ENCODE results near the gene LRRC4C.
A peak's percentile ranks its signal among the peaks of the same experiment; 100 is the strongest.

The LRRC4C gene

GRCh38 chr11:40421208-40421981, 1038.1 kb downstream of the LRRC4C start:
- DNase-seq: no peak

GRCh38 chr11:40417627-40418026, 1041.8 kb downstream of the LRRC4C start:
- DNase-seq: no peak

DNA sequence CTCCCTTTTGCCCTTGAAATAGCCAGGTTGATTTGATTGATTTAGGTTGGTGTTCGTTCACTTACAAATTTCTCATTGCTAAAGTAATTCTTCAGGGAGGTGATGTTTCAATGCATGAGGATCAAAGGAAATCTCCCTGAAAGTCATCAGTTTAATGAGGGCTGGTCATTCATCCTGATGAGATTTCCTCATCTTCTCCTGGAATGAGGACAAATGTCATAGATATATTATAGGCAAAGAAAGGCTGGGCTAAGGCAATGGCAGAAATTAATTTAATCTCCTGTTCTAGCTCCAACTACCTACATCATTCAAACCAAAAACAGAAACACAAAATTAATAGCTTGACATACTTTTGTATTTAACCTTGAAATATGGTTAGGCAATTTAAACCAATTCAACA, 1052.1 kb downstream of the LRRC4C start:
- DNase-seq: no peak

GRCh38 chr11:40405614-40406013, 1053.8 kb downstream of the LRRC4C start:
- no peak for DNase-seq

DNA sequence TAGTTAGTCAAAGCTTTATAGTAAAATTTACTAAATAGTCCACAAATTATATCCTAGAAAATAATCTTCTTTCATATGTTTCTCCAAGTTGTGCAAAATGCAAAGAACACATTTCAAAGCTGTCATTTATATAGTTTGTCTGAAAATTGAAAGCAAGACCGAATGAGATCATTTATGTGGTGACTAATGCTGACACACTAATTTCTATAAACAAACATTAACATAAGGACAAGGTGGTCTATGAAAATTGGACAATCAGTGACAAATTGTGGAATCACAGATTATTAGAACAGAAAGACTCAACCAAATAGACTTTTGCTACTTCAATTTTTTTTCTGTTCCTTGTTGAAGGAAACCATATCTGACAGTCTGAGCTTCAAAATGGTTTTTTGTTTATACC, 1056.1 kb downstream of the LRRC4C start:
- DNase-seq: no peak

DNA sequence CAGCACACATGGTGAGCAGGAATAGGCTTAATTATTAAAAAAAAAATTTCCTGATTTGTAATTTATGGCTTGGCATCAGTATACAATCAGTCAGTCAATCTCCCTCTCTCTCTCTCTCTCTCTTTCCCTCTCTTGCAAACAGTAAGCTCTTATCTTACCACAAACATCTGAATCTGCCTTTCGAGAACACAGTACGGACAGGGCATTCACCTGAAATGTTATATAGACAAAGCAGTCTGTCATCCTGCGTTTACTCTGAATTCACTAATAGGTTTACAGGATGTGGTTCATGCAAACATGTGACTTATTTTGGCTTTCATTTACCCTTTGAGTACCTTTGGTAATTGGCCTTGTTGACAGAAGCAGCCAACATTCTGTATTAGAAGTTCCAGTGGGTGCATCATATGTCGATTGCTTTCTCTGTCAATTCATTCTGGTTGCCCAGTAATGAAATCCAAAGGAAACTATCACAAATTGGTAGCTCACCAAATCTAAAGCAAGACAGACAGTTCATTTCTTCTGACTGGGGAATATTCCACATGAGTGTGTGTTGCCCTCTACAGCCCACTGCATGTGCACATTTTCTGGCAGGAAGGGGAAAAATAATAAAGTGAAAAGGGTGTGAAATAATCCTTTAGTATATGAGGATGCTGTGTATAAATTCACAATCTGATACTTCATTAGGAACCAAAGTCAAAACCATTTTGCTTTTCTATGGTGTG, 1058.2 kb downstream of the LRRC4C start:
- peak; percentile 56 for DNase-seq

DNA sequence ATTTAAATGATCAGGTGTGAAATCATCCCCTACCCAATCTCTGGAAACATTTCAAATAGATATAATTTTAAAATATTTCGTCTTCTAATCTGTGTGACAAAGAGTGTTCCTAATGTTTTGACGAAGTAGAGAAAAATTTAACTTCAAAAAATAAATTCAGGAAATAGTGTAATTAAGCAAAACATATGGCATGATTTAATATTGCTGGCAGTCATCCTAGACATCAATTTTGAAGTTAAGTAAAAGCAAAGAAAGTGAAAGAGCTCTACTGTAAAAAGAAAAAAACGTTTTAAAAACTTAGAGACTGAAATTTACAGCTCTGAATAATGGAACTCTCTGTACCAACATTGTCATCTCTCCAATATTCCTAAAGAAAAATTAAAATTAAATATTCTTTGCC, 1062.3 kb downstream of the LRRC4C start:
- no peak for DNase-seq

GRCh38 chr11:40393511-40393910, 1065.9 kb downstream of the LRRC4C start:
- no peak for DNase-seq

GRCh38 chr11:40391679-40392078, 1067.8 kb downstream of the LRRC4C start:
- DNase-seq: no peak

DNA sequence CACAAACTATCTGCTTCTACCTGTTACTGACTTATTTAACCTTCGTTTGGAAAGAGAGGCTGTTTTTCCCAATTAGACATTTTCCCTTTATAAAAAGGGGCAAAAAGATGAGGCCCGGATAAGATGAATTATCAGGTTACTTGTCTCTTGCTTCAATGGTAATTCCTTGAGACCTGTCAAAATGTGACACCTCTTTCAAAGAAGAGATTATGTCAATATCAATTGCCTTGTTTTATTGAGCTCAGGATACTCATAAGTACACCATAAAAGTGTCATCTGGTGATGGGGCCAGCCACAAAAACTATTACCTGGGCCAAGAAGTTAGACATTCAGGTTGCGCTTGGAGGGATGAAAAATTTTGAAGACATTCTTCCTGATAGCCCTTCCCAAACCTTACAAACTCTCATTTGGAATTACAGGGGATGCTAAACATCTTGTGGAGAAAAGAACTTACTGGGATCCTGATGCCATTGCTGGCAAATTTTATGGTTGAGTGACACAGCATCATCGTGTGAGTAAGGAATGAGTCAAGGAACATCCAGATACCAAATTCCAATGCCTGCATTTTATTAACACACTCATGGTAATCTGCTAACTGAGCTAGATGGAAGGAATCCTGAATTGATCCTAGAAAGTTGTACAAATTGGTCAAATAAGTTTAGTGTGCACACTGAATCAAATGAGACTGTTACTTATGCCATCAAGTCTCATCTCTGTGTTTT, 1071.2 kb downstream of the LRRC4C start:
- no peak for DNase-seq

DNA sequence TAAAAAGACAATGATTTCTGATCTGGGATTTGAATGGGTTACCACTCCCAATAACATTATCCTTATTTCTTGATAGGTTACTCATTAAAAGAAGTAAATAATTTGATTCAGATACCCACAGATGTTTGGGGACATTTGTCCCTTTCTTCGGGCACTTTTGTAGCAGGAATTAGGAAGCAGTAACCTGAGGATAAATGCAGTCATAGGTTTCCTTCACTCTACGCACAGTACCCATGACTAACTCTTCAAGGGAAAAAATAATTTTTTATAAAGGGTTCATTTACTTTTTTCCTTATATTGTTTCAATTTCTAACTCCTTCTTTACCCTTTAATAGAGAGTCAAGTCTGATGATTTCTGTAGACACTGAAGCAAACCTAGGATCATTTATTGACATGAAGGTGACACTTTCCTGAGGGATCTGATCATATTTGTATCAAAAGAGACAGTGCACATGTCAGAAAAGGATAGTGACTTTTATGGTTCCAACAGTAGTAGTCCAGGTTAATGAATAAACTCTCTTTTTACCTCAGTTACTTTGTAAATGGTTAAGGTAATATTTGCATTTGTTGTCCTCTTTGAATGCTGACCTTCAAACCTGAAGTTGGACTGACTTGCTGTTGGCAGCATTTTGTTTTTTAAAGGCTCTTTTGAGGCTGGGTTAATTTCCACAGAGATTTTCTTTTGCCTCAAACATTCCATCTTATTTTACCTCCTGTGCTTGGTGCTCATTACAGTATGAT, 1072.0 kb downstream of the LRRC4C start:
- DNase-seq: no peak

GRCh38 chr11:40384991-40385390, 1074.5 kb downstream of the LRRC4C start:
- DNase-seq: no peak

DNA sequence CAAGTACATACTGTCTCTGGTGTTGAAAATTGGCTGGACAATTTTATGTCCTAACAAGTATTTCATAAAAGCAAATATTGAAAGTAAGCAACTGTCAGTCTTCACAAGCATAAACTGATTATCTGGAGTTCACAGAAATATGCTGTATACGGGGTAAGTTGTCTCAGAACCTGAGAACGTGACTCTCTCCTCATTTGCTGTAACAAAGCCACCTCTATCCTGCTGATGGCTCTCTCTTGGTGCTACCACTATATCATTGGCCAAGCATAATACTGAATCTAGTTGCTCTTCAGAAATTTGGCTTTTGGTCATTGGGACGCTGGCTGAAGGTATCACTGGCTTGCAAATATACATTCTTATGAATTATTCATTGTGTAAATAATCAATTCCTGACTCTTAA, 1078.0 kb downstream of the LRRC4C start:
- DNase-seq: no peak

DNA sequence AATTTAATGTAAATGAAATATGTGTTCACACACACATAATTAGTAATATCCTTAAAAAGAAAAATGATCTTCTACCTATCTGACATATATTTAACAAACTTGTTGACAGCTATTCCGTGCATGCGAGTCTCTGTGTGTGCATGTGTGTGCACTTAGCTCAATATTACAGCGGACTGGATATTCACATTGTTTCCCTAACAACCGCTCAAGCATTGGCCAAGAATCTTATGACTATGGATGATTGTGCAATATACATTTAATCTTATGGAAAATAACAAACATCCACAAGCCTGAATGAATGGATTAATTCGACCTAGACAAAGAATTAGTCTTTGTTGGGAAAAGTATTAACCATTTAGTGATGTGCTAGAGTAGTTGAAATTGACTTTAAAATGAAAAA, 1078.6 kb downstream of the LRRC4C start:
- no peak for DNase-seq

DNA sequence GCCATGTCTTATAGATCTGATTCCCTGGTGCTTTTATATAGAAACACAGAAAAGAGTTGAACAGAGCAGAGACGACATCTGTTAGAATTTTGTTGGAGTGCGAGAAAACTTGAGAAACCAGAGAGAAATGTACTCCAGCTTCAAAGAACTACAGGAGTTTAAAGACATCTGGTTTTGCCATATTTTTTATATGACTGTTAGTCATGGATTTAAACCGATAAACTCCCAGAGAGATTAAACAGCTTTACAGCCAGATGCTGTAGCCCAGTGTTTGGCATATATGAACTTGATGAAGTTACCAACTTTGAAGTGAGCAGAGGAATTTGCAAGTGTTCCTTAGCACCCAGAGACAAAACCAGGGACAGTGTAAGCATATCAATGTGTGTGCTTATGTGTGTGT, 1083.1 kb downstream of the LRRC4C start:
- DNase-seq: no peak

GRCh38 chr11:40370821-40371616, 1088.4 kb downstream of the LRRC4C start:
- DNase-seq: no peak

GRCh38 chr11:40360206-40360798, 1099.2 kb downstream of the LRRC4C start:
- no peak for DNase-seq

DNA sequence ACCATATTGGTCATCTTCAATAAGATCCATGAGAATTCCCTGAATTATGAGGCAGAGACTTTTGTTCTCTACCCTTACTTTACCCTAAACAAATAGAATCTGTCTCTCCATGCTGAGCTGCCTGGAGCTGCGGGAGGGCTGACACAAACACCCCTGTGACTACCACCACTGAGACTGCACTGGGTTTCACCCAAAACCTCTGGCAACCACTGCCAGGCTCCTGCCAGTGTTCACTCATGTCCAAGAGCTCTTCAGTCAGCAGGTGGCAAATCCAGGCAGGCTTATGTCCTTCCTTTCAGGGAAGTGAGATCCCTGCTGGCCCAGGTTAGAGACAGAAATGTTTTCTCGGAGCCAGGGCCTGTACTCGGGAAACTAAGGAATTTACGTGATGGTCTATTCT, 1105.3 kb downstream of the LRRC4C start:
- DNase-seq: no peak

DNA sequence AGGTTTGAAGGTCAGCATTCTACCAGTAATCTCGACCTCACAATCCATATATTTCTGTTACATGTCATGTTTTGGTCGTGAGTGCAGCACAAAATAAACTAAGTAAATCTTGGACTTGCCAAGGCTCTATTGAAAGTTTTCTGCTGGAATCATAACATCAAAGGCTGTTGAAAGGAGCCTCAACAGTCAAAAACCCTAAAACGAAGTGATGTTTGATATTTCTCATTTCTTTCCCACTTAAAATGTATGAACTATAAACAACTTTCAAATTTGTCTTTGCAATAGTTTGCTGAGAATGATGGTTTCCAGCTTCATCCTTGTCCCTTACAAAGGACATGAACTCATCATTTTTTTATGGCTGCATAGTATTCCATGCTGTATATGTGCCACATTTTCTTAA, 1118.5 kb downstream of the LRRC4C start:
- no peak for DNase-seq

DNA sequence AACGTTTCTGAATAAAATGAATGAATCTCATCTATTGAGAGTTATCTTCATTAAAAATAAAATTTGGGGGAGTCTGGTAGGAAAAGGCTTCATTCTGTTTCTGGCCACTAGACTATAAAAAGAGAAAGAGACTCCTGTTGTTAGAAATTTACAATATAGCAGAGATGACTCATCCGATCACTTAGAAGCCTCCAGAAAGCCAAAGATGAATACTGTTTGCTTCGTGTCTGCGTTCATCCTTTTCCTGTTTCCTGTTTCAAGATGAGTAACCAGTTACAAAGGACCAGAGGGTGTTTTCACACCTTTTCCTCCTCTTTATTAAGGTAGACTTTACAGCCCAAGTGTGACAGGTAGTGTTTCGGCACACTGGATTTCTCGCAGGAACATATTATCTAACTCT, 1120.7 kb downstream of the LRRC4C start:
- no peak for DNase-seq

DNA sequence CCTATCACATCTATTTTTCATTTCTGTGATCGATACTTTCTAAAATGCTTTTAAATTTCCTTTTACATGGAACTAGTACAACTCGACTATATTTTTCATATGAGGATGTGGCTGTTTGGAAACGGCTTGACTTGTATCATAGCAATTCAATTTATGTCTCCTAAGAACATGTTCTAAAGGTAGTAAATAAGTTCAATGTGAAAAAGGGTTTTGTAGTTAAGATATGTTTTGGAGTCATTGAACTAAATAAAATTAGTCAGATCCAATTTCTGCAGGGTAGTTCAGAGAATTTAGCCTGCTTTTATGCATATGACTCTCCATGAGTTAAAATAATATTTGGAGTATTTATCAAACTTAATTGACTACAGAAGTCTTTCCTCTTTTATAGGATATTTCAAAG, 1121.4 kb downstream of the LRRC4C start:
- no peak for DNase-seq

DNA sequence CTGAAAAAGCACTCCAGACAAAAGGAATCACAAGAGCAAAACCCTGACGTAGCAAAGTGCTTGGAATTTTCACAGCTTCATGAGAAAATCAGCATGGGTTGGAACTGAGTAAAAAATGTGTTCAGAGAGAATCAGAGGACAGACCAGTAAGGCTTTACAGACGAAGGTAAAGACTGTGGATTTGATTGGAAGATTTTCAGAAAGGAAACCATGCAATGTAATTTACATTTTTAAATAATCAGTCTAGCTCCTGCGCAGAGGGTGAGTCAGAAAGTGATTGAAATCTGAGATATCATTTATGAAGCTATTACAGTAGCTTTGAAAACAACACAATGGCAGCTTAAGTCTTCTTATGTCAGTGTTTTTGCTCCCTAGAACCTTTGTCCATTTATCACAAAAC, 1122.3 kb downstream of the LRRC4C start:
- no peak for DNase-seq
